CD4-positive, alpha-beta T cell treated with Interleukin-6 for 4 hours (primary cell): ENCODE data around the gene CENPE.
A peak's percentile ranks its signal among the peaks of the same experiment; 100 is the strongest.

ENCODE experiments used
- DNase-seq: peaks from one replicate; pipeline ENCODE4 v3.0.0-alpha.2; 2020; ENCODE audit warnings: mixed read lengths

CENPE gene

DNA sequence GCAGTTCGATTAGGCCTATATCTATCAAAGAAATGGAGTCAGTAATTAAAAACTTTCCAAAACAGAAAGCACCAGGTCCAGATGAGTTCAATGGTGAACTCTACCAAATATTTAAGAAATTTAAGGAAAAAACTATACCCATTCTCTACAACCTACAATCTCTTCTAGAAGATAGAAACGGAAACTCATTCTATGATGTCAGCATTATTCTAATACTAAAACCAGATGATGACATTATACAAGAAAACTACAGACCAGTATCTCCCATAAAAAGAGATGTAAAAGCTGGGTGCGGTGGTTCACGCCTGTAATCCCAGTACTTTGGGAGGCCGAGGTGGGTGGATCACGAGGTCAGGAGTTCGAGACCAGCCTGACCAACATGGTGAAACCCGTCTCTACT is 69.0 kb downstream of the CENPE start:
- no peak for DNase-seq

GRCh38 chr4:103126126-103126525 is 72.0 kb downstream of the CENPE start:
- DNase-seq: no peak

GRCh38 chr4:103123114-103123513 is 75.0 kb downstream of the CENPE start:
- no peak for DNase-seq

DNA sequence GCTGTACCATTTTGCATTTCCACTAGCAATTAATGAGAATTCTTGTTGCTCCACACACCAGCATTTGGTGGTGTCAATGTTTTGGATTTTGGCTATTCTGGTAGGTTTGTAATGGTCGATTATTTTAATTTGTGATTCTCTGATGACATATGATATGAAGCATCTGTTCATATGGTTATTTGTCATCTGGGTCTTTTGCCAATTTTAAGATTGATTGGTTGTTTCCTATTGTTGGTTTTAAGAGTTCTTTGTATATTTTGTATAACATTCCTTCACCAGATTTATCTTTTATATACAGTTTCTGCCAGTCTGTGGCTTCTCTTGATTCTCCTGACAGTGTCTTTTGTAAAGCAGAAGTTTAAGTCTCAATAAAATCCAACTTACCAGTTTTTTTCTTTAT is 80.0 kb downstream of the CENPE start:
- DNase-seq: no peak

GRCh38 chr4:103111598-103111997 is 86.5 kb downstream of the CENPE start:
- DNase-seq: no peak

- DNase-seq: no peak
These were observed 89.6 kb downstream of the CENPE start for GRCh38 chr4:103108542-103108941.

GRCh38 chr4:103105558-103106356 is 92.4 kb downstream of the CENPE start:
- DNase-seq: no peak

GRCh38 chr4:103104886-103105285 is 93.3 kb downstream of the CENPE start:
- no peak for DNase-seq

- no peak for DNase-seq
These were observed 97.5 kb downstream of the CENPE start for GRCh38 chr4:103100691-103101090.

DNA sequence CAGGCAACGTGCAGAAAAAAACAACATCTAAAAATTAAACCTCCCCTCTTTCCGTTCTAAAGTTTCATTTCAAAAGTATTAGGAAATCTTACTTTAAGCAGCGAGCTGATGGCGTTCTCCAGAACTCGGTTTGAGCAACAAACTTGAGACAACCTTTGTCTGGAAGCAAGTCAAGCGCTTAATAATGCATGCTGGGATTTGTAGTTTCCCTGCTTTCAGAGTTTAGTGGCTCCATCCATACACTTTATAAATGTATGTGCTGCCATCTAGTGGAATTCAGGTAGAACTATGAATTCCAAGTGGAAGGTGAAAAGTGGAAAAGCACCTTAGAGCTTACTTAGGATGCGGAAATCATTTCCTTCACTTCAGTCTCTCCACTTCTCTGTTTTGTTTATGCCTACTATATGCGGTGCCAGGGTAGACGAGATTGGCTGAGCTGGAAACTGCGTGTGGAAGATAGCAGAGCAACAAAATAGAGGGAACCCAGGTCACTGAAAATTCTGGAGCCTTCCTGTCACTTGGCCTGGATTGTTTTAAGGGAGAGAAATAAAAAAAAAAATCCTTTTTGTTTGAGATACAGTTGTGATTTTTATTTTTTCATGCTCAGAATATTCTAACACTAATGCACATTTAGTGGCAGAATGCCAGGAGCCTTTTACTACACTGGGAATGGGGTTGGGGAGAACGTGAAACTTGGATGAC is 98.3 kb downstream of the CENPE start, which contains the start of gene BDH2:
Gene BDH2, minus strand, starts transcription at position 144 of the 702 bp plus-strand sequence. CDS start 3,580 bp downstream, outside the sequence.
- peak; percentile 53 for DNase-seq

- DNase-seq: no peak
These were observed 99.2 kb downstream of the CENPE start for GRCh38 chr4:103098756-103099440.

DNA sequence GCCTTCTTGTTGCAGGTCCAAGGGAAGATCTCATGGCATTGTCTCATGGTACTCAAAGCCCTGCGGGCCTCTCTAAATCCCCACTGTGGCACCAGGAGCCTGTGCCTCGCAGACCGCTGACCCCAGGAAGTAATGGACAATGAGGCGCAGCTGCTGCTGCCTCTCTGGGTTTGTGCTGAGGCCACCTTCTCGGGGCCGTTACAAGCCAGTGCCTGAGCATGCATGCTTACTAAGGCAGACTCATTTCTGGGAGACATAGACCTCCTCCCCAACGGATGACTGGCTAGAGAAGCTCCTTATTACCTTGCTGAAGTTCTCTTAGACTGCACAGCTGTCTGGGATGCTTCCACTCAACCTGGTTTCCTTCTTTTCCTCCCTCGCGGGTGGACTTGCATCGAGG is 99.8 kb downstream of the CENPE start:
- no peak for DNase-seq

GRCh38 chr4:103097112-103097511 is 101.0 kb downstream of the CENPE start:
- DNase-seq: no peak

GRCh38 chr4:103095080-103095479 is 103.1 kb downstream of the CENPE start:
- no peak for DNase-seq

- no peak for DNase-seq
These were observed 105.9 kb downstream of the CENPE start for GRCh38 chr4:103092245-103092644.

GRCh38 chr4:103091601-103092223 is 106.4 kb downstream of the CENPE start:
- DNase-seq: peak; percentile 59

- DNase-seq: no peak
These were observed 108.7 kb downstream of the CENPE start for GRCh38 chr4:103089481-103089880.

- no peak for DNase-seq
These were observed 111.6 kb downstream of the CENPE start for GRCh38 chr4:103086551-103086950.

- DNase-seq: no peak
These were observed 112.5 kb downstream of the CENPE start for GRCh38 chr4:103085555-103086196.

DNA sequence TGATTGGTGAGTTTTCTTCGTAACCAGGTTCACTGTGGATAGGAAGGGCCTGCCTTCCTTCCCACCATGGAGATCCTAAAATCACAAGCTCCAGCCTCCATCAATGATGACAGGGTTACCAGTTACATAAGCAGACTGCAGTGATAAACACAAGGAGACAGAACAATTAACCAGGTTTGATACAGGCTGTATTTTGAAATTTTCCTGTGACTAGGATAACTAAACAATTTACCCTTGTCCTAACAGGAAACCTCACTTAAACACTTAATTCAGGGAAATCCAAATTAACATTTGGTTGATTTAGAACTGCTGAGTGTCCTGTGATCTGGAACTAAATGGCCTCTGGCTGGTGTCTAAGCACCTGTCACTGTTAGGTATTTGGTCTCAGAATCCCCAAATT is 118.5 kb downstream of the CENPE start:
- no peak for DNase-seq

DNA sequence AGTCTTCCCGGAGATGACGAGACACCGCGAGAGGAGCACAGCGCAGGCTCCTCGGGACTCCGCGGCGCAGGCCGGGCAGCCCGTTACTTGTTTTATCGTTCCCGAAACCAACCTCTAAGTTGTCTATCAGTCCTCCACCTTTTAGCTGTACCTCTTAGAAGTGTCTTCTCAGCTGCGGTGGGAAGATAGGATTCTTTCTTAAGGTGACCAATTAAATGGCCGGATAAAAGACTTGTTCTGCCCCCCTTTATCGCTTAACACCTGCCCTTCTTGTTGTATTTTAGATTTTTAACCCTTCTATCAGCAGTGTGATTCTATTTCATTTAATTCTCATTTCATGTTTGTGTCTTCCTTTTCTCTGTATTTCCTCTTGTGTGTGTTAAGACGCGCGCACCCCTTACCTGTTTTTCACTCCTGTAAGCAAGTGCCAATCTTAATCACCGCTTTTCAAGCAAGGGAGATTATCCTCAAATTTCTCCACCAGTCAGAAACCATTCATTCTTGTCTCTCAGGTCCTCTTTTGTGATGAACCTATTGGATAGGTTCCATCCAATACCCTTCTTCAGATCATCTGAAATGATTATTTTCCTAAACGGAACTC is 121.3 kb downstream of the CENPE start, which contains the start of gene SLC9B2:
Gene SLC9B2, minus strand, starts transcription at position 15 of the 601 bp plus-strand sequence. CDS start 9,211 bp downstream, outside the sequence.
- peak; percentile 22 for DNase-seq
